IPS-NIHi7 (cell line): ENCODE measurements around the gene JAKMIP1.

Experiments used
- DNase-seq: peaks from one replicate; pipeline ENCODE4 v3.0.0; 2012; ENCODE audit warnings: mixed read lengths; ENCODE audit errors: extremely low spot score

JAKMIP1 gene

GRCh38 chr4:6119507-6120020 is 80.8 kb downstream of the JAKMIP1 start:
- no peak for DNase-seq

GRCh38 chr4:6118201-6118600 is 82.1 kb downstream of the JAKMIP1 start:
- no peak for DNase-seq

GRCh38 chr4:6116696-6117285 is 83.6 kb downstream of the JAKMIP1 start:
- DNase-seq, result no peak

GRCh38 chr4:6115746-6116586 is 84.4 kb downstream of the JAKMIP1 start:
- DNase-seq, result no peak

GRCh38 chr4:6115342-6115741 is 85.0 kb downstream of the JAKMIP1 start:
- DNase-seq, result no peak

DNA sequence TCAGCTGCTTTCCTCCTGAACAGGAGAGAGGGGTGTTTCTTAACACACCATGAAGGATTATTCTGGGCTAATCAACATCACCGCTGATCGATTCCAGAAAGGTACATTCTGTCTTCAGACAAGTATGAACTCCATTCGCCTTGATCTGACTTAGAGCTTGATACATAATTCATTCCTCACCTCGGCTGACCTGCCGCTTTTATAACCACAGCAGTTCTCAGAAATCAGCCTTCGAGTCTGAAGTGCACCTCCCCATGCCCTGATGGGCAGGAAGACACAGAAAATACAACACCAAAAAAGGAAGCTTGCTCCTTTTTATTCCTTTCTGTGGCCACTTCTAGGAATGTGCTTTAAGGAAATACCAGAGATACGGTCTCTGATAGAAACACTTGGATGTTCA is 85.7 kb downstream of the JAKMIP1 start:
- DNase-seq, result no peak

DNA sequence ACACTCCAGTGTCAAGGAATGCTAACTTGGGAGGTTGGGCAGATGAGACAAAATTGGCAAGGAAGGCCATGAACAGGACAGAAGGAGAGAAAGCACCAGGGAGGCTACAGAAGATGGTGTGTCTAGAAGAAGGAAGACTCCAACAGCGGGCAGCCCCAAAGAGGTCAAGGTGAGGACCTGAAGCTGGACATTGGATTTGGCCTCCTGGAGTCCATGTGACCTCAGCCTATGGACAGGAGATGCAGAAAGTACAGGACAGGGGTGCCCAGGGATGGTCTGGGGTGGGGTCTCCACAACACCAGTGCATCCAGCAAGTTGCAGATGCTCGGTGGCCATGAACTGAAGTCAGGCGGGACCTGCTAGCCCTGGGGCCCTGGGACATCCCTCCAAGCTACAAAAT is 86.2 kb downstream of the JAKMIP1 start:
- no peak for DNase-seq

DNA sequence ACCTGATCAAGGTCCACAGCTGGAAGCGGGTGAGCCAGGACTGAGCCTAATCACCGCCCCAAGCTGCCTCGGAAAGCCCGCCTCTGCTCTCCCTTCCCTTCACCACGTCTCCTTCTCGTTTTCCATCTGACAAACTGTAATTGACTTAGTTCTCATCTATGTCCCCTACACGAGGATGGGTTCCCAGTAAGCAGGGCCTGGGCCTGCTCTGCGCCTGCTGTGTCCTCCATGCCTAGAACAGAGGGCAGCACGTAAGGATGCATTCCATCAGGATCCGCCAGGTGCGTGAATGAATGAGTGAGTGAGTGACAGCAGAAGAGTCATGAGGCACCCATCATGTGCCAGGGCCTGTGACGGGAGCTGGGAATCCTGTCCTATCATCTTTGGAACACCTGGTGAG is 86.7 kb downstream of the JAKMIP1 start:
- DNase-seq, result no peak

GRCh38 chr4:6112606-6113290 is 87.6 kb downstream of the JAKMIP1 start:
- DNase-seq, result no peak

GRCh38 chr4:6111354-6111960 is 88.9 kb downstream of the JAKMIP1 start:
- no peak for DNase-seq

- DNase-seq, result no peak
Measured at GRCh38 chr4:6110681-6111353, 89.5 kb downstream of the JAKMIP1 start.

GRCh38 chr4:6109842-6110560 is 90.3 kb downstream of the JAKMIP1 start:
- peak; percentile 81 for DNase-seq

GRCh38 chr4:6107886-6108285 is 92.5 kb downstream of the JAKMIP1 start:
- no peak for DNase-seq

DNA sequence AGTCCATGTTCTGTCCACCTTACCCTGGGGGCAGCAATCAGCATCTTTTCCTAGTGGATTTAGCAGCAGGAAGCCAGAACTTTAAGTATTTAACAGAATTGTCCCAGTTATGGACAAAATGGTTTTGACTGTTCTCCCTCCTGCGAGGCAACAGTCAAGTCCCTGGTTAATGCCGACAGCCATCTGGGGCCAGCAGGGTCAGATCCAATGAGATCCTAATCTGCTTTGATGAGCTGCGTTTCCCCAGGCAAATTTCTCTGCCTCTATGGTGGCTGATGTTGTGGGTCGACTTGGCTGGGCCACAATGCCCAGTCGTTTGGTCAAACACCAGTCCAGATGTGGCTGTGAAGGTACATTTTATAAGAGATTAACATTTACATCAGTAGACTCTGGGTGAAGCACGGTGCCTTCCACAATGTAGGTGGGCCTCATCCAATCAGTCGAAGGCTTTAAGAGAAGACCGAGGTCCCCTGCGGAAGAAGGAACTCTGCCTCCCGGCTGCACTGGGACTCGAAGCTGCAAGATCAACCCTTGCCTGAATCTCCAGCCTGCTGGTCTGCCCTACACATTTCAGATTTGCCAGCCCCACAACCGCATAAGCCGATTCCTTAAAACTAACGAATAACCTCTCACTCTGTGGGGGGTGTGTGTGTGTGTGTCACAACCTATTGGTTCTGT is 93.1 kb downstream of the JAKMIP1 start:
- DNase-seq, result no peak

DNA sequence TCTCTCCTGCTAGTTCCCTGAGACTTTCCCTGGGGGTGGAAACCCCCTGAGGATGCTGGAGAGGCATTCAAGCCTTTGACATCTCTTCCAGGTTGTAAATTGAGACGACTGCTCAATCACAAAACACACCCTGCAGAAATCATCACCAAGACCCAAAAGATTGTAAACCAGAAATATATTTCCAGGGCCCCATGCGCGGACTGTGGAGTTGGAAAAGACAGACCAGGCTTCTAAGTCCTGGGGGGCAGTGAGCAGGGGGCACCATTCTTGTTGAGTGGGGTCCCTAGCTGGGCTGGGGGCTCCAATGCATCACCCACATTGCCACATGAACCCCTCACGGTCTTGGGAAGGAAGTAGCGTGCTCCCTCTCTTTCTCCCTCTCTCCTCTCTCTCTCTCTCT is 94.2 kb downstream of the JAKMIP1 start:
- DNase-seq, result no peak

DNA sequence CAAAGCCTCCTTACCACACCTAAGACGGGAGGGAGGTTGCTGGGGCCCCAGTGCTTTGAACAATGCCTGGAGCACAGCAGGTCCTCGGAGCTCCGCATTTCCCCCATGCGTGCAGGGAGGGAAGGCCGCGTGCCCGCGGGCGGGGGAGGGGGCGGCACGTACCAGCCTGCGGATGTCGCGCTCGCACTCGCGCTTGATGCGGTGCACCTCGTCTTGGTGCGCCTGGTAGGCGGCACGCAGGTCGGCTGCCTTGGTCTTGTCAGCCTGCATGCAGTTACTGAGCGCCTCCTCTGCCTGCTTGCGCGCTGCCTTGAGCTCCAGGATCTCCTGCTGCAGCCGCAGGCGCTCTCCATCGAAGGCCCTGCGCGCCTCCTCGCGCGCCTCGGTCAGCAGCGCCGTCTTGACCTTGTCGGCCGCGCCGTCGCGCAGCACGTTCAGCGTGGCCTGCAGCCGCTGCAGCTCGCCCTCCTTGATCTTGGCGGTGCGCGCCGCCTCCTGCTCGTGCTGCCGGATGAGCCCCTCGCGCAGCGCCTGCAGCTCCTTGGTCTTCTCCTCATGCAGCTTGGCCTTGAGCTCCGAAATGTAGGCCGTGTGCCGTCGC is 94.9 kb downstream of the JAKMIP1 start:
- DNase-seq, result no peak

DNA sequence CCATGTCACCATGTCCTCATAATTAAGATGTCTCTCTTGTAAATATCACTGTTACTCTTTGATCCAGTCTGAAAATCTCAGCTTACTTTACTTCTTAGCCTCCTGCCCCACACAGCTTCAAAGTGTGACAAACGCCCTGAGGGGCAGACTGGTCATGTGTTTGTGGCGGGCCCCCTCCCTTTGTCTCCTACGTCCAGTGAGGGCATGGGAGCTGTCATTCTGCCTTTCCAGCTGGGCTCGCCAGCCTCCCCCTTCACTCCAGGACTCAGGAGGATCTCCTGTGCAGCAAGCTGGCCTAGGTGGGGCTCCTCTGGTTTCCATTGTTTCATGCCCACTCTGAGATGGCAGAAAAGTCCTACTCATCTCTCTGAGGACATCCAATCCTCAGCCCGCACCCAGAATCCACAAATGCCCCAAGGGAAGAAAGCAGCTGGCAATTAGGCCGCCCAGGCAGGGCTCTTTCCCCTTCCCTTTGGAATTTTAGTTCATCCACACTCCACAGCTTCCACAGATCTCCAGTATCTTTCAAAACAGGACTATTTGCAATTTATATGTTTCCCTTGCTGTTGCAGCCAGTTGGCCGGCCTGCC is 95.7 kb downstream of the JAKMIP1 start:
- DNase-seq, result no peak

GRCh38 chr4:6097581-6097980 is 102.8 kb downstream of the JAKMIP1 start:
- no peak for DNase-seq

DNA sequence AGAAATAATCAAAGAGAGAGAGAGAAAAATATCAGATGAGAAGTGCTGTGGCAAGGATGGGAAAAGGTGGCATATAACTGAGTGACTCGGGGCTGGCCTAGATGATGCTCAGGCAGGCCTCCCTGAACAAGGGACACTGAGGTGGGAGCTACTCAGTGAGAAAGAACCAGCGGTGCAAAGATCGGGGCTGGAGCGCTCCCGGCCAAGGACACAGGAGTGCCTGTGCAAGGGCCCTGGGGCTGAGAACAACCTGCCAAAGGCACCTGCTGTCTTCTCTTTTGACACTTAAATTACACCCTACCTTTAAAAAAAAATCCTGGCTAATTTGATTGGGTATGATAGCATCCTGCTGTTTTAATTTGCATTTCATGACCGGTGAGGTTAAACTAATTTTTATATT is 104.5 kb downstream of the JAKMIP1 start:
- no peak for DNase-seq
